ENCODE results near the gene ITFG2.
"Not testable (repeated sequence)": the region's sequence is repeated elsewhere in the genome, so short reads cannot be mapped to it uniquely, and the experiment has no call there.

Gene ITFG2

GRCh38 chr12:2812290-2813213 lies at the start of gene ITFG2:
ITFG2 (plus strand) TSS chr12:2812668; CDS start chr12:2812761, 93 bp downstream.
- DNase-seq (ENCODE audit: low read depth in 2 of 2), result peak; percentile 90 to 96

- DNase-seq (ENCODE audit: low read depth in 2 of 2), result no peak
Observed at GRCh38 chr12:2764398-2764797, 48.1 kb upstream of the ITFG2 start.

DNA sequence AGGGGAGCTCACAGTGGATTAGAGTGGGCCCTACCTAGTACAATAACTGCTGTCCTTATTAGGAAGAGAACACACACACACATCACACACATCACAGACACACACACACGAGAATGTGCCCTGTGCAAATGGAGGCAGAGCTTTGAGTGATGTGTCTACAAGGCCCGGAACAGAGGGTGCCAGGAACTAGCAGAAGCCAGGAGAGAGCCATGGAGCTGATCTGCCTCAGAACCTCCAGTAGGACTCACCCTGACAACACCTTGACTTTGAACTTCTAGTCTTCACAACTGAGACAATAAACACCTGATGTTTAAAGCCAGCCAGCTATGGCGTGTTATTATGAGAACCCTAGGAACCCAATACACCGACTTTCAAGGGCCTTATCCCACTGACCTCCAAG lies 47.4 kb upstream of the ITFG2 start:
- no peak for DNase-seq (ENCODE audit: low read depth in 2 of 2)

- no peak for DNase-seq (ENCODE audit: low read depth in 2 of 2)
Observed at GRCh38 chr12:2765608-2766007, 46.9 kb upstream of the ITFG2 start.

- DNase-seq (ENCODE audit: low read depth in 2 of 2), result no peak
Observed at GRCh38 chr12:2768224-2768961, 44.1 kb upstream of the ITFG2 start.

- DNase-seq (ENCODE audit: low read depth in 2 of 2), result no peak
Observed at GRCh38 chr12:2769866-2770533, 42.5 kb upstream of the ITFG2 start.

- DNase-seq (ENCODE audit: low read depth in 2 of 2), result not testable (repeated sequence)
Observed at GRCh38 chr12:2770544-2770943, 41.9 kb upstream of the ITFG2 start.

GRCh38 chr12:2772370-2772769 lies 40.1 kb upstream of the ITFG2 start:
- no peak for DNase-seq (ENCODE audit: low read depth in 2 of 2)

- DNase-seq (ENCODE audit: low read depth in 2 of 2), result no peak
Observed at GRCh38 chr12:2773199-2773875, 39.1 kb upstream of the ITFG2 start.

- no peak for DNase-seq (ENCODE audit: low read depth in 2 of 2)
Observed at GRCh38 chr12:2775431-2775830, 37.0 kb upstream of the ITFG2 start.

DNA sequence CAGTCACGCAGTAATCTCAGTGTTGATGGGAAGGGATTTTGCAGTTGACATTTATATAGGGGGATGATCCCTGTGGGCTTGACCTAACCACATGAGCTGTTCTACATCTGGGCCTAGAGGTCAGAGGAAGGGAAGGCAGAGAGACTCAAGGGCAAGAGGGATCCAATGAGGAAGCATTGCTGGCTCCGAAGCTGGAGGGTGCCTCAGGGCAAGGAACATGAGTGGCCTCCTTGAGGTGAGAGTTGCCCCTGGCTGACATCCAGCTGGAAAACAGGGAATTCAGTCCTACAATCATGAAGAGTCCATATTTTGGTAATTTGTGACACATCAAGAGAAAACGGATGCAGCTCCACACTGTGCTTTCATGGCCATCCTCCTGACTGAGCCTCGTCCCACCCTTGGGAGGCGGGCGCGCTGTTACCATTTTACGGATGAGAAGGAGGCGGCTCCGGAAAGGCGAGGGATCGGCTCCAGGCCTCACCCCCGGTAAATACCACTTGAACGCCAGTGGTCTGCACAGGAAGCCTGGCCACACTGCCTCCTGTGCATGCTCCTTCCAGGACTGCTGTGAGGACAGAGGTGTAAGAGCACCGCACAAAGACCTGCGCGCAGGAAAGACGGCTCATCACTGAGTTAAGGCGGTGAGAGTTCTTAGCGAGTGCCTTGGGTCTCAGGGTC lies 36.2 kb upstream of the ITFG2 start:
- no peak for DNase-seq (ENCODE audit: low read depth in 2 of 2)

- no peak for DNase-seq (ENCODE audit: low read depth in 2 of 2)
Observed at GRCh38 chr12:2779281-2779680, 33.2 kb upstream of the ITFG2 start.

DNA sequence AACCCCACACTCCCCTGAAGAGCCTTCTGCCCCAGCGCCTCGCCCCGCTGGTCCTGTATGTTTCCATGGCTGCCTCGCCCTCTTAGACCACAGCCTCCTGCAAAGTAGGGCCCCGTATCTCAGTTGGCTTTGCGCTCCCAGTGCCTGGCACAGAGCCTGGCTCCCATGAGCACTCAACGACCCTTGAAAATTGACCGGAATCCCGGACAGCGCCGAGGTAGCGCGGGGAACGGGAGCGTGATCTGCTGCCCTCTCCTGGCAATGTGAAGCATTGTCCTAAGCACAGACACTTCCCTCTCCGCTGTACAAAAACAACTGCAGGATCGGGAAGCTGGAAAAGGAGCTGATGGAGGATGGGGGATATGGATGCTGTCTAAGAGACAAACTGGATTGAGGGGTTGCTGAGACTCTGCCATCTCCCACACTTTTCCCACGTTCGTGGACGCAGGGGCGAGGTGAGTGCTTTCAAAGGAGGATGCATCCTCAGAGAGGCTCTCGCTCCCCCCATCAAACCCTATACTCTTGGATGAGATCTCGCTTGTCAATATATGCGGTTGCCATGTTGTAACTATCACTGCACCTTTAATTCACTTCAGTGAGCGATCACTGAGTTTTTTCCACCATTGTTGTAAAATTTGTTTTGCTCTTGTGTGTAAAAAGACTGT lies 28.4 kb upstream of the ITFG2 start:
- DNase-seq (ENCODE audit: low read depth in 2 of 2), result peak in 1 of 2 experiments; percentile 49

GRCh38 chr12:2785017-2785416 lies 27.5 kb upstream of the ITFG2 start:
- DNase-seq (ENCODE audit: low read depth in 2 of 2), result no peak

DNA sequence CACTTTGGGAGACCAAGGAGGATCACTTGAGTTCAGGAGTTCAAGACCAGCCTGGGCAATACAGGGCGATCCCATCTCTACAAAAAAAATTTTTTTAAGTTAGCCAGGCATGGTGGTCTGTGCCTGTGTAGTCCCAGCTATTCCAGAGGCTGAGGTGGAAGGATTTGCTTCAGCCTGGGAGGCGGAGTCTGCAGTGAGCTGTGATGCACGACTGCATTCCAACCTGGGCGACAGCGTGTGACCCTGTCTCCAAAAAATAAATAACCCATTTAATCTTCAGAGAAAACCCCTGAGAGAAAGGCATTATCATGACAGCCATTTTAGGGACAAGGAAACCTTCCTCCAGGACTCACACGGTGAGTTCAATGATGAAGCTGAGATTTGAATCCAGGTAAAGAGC lies 21.4 kb upstream of the ITFG2 start:
- DNase-seq (ENCODE audit: low read depth in 2 of 2), result no peak

- no peak for DNase-seq (ENCODE audit: low read depth in 2 of 2)
Observed at GRCh38 chr12:2792671-2793500, 19.6 kb upstream of the ITFG2 start.

DNA sequence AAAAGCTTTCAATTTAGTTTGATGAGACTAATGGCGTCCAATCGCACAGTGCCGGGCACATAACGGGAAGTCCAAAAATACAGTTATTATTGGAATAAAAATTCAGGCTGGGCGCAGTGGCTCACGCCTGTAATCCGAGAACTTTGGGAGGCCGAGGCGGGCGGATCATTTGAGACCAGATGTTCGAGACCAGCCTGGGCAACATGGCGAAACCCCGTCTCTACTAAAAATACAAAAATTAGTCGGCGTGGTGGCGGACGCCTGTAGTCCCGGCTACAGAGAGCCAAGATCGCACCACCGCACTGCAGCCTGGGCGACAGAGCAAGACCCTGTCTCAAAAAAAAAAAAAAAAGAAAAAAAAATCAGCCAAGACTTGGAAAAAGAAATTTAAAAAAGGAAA lies 18.9 kb upstream of the ITFG2 start:
- DNase-seq (ENCODE audit: low read depth in 2 of 2), result no peak

DNA sequence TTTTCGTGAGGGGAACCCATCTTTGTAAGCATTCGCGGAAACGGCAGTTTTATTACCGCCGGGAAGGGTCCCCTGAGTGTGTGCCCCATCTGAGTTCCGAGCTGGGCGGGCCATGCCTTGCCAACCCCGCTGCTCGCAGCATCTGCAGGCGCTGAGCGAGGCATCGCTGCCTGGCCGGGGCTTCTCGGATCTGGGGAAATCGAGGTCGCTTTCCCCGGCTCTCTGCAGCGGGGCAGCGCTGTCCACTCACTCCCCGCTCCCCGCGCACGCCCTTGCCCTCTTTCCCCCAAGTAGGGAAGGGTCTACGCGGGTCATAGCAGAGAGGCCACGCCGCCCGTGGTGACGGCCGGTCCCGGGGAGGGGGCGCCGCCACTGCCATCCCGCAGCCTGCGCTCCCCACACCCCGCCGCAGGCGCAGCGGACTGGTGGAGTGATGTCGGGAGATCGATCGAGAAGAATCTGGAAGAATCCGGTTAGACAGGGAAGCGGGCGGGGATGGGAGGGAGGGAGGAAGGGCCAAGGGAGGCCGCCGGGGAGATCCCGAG lies 18.2 kb upstream of the ITFG2 start:
- DNase-seq (ENCODE audit: low read depth in 2 of 2), result peak in 1 of 2 experiments; percentile 12

DNA sequence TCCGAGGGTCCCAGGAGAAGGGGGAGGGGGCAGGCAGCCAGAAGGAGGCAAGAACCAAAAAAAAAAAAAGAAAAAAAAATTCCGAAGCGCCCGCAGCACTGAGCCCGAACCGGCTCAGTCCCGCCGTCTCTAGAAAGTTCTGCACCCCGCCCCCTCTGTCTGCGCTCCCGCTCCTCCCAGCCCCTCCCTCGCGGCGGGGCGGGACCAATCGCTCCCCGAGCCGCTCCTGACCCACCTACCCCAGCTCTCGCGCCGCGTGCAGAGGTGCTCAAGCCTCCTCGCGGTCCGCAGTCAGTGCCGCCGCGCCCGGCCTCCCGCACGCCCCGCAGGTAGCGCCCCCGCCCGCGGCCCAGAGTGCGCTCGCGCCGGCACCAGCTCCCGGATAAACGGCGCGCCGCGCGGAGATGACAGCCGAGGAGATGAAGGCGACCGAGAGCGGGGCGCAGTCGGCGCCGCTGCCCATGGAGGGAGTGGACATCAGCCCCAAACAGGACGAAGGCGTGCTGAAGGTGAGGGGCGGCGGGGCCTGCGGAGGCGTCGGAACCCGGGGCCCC lies 17.7 kb upstream of the ITFG2 start, which contains the start of gene FKBP4:
FKBP4 (plus strand) TSS at position 235 of the 554 bp plus-strand sequence; CDS start at position 405, 170 bp downstream.
- DNase-seq (ENCODE audit: low read depth in 2 of 2), result peak; percentile 79 to 84

Measured in stimulated activated CD4-positive, alpha-beta T cell treated with anti-CD3 and anti-CD28 coated beads, Interleukin-12 subunit alpha, Interleukin-12 subunit beta, amount 100 ng/mL, for 24 hours (primary cell).